CD4-positive, alpha-beta T cell treated with Interferon gamma for 1 hour (primary cell): ENCODE measurements around the gene R3HDM4.

Source experiments
- DNase-seq: peaks from one replicate; pipeline ENCODE4 v3.0.0-alpha.2; 2020

R3HDM4 gene

DNA sequence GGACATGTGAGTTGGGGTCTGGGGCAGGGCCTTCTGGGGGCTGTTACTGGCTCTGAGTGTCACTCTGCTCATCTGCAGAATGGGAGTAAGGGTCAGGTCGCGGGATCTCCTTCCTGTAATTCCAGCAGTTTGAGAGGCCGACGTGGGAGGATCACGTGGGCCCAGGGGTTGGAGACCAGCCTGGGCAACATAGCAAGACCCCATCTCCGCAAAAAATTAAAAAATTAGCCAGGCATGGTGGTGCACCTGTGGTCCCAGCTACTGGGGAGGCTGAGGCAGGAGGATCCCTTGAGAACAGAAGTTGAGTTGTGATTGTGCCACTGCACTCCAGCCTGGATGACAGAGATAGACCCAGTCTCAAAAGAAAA, 16.9 kb upstream of the R3HDM4 start:
- no peak for DNase-seq

DNA sequence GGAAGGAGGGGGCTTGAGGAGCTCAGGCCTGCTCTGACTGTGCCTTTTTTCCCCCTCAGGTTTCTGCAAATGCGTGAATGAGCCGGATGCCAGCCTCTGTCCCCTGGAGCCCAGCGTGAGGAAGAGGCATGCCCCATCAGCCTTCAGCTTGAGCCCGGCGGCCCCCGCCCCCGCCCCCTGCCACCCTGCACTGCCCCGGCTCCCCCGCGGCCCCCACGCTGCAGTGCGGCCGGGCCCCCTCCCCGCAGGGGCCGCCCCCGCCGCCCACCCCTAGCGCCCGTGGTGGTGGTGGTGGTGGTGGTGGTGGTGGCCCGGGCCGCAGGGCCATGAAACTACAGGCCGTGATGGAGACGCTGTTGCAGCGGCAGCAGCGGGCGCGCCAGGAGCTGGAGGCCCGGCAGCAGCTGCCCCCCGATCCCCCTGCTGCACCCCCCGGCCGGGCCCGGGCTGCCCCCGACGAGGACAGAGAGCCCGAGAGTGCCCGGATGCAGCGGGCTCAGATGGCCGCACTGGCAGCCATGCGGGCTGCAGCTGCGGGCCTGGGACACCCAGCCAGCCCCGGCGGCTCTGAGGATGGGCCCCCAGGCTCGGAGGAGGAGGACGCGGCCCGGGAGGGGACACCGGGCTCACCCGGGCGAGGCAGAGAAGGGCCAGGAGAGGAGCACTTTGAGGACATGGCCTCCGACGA, 16.3 kb upstream of the R3HDM4 start:
- no peak for DNase-seq

GRCh38 chr19:928471-929202, 15.6 kb upstream of the R3HDM4 start:
- no peak for DNase-seq

- no peak for DNase-seq
Observed at GRCh38 chr19:927780-928401, 14.9 kb upstream of the R3HDM4 start.

- DNase-seq, result no peak
Observed at GRCh38 chr19:927351-927779, 14.3 kb upstream of the R3HDM4 start.

- peak; percentile 52 for DNase-seq
Observed at GRCh38 chr19:926589-927350, 13.8 kb upstream of the R3HDM4 start.

DNA sequence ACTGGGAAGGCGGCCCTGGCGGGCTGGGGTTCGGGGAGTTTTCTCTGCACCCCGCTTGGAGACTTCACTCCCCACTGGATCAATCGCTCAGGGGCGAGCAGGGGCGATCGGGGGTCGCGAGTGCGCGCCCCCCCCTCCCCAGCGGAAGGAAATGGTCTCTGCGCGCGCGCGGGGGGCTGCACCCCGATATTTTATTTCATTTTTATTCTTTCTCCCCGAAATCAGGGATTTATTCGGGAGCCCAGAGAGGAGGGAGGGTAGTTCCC, 13.2 kb upstream of the R3HDM4 start:
- DNase-seq, result no peak

- DNase-seq, result peak; percentile 66
Observed at GRCh38 chr19:925526-926322, 12.7 kb upstream of the R3HDM4 start, which contains the start of gene ARID3A. Gene ARID3A (plus strand): TSS chr19:926035. CDS start chr19:929529, 3,494 bp downstream.

GRCh38 chr19:925087-925525, 12.1 kb upstream of the R3HDM4 start:
- no peak for DNase-seq

GRCh38 chr19:924553-925086, 11.6 kb upstream of the R3HDM4 start:
- DNase-seq, result no peak

DNA sequence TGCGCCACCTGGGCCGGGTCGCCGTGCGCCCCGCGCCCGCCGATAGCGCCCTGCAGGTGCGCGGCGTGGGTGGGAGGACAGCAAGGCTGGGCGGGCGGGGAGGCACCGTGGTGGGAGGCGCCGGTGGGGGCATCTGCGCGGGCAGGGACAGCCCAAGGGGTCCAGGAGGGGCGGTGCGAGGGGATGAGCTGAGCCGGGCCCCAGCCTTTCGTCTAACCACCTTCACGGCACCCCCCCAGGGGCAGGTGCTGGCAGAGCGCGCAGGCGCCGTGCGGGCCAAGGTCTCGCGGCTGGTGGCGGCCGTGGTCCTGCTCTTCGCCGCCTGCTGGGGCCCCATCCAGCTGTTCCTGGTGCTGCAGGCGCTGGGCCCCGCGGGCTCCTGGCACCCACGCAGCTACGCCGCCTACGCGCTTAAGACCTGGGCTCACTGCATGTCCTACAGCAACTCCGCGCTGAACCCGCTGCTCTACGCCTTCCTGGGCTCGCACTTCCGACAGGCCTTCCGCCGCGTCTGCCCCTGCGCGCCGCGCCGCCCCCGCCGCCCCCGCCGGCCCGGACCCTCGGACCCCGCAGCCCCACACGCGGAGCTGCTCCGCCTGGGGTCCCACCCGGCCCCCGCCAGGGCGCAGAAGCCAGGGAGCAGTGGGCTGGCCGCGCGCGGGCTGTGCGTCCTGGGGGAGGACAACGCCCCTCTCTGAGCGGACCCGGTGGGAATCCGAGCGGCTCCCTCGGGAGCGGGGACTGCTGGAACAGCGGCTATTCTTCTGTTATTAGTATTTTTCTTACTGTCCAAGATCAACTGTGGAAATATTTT, 7.2 kb upstream of the R3HDM4 start:
- DNase-seq, result peak; percentile 80

DNA sequence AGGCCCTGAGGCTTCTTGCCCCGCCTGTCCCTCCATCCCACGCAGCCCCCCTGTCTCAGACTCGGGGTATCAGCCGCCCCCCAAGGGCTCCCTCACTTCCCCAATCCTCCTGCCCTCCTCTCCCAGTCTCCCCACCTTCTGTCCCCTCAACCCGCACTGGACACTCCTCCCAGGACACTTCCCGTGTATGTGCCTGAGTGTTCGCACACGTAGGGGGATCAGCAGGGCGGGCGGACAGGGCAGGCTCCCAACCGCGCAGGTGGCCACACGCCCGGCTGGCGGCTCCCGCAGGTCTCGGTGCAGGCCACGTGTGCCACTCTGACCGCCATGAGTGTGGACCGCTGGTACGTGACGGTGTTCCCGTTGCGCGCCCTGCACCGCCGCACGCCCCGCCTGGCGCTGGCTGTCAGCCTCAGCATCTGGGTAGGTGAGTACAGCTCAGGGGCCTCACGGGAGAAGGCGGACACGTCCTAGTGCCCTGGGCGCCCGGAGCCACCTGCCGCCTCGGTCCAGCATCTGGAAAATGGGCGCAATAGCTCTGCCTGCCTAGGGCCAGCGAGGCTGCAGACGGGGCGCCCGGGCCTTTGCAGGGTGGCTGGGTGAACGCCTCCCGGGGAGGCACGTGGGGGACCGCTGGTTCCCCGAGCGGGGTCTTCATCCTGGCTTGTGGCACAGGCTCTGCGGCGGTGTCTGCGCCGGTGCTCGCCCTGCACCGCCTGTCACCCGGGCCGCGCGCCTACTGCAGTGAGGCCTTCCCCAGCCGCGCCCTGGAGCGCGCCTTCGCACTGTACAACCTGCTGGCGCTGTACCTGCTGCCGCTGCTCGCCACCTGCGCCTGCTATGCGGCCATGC, 6.4 kb upstream of the R3HDM4 start:
- peak; percentile 42 for DNase-seq

DNA sequence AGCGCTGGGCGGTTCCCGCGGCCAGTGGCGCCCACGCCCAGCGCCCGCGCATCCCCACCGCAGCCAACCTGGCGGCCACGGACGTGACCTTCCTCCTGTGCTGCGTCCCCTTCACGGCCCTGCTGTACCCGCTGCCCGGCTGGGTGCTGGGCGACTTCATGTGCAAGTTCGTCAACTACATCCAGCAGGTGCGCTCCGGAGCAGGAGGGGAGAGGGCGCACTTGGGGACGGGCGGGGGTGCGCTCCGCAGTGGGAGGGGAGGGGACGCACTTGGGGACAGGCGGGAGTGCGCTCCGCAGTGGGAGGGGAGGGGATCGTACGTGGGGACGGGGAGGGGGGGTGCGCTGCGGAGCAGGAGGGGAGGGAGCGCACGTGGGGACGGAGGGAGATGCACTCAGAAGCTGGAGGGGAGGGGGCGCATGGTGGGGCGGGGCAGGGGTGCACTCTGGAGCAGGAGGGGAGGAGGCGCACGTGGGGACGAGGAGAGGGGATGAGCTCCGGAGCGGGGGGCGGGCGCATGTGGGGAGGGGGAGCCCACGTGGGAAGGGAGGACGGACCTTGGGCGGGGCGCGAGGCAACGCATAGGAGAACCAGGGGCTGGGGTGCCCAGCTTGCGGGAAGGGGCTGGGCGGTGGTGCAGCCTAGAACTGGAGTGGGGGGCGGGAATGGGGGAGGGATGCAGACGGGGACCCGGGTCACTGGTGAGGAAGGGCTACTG, 5.6 kb upstream of the R3HDM4 start:
- DNase-seq, result no peak

DNA sequence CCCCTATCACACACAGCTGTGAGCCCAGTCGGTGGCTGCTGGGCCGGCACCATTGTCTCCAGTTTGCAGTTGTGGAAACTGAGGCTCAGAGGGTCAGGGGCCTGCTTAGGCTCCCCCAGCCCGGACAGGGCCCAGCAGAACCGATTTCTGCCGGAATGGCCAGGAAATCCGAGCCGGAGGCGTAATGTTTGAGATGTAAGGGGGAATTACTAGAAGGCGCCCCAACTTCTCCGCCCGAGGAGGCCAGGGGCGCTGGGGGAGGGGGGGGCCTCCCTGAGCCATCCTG, 5.1 kb upstream of the R3HDM4 start:
- DNase-seq, result no peak

GRCh38 chr19:917323-918151, 4.5 kb upstream of the R3HDM4 start, which contains the start of gene KISS1R:
Gene KISS1R (plus strand): TSS chr19:917333. CDS start chr19:917503, 170 bp downstream.
- peak; percentile 81 for DNase-seq

GRCh38 chr19:916645-917322, 3.8 kb upstream of the R3HDM4 start:
- DNase-seq, result no peak

DNA sequence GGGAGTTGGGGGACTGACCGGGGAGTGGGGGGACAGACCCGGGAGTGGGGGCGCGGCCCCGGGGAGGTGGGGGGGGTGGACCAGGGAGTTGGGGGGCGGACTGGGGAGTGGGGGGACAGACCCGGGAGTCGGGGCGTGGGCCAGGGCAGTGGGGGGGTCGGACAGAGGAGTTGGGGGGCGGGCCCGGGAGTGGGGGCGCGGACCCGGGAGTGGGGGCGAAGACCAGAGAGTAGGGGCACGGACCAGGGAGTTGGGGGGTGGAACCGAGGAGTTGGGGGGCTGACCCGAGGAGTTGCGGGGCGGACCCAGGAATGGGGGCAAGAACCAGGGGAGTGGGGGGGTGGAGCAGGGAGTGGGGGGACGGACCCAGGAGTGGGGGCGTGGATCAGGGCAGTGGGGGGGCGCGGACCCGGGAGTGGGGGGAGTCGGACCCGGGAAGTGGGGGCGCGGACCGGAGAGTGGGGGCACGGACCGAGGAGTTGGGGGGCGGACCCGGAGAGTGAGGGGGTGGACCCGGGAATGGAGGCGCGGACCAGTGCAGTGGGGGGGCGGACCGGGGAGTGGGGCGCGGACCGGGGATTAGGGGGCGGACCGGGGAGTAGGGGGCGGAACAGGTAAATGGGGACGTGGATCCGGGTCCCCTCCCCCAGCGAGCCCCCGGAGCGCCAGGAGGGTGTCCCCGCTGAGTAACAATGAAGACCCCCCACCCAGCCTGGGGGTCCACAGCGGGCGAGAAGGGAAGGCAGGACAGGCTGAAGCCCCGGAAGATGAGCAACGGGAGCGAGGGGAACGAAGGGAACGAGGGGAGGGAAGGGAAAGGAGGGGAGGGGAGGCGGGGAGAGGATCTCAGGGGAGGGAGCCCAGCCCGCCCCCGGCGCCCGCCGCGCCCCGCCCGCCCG, 589 bp downstream of the R3HDM4 start:
- peak; percentile 54 for DNase-seq
